KBM-7 (cell line): ENCODE results near the gene SLCO2A1.
"Not testable (repeated sequence)": the region's sequence is repeated elsewhere in the genome, so short reads cannot be mapped to it uniquely, and the experiment has no call there.

Source experiments
- DNase-seq: peaks from one replicate; pipeline ENCODE4 v3.0.0-alpha.2; 2015
- in situ Hi-C: fragments of 300-500 bp; cut with MboI; formaldehyde crosslinking; loops from 2 replicates; pipeline ENCODE4 v1.14.3; 2020; ENCODE audit warnings: low sequenced_read_pairs, low pct_unique_long_range_greater_than_20kb, mixed read lengths

The SLCO2A1 gene

DNA sequence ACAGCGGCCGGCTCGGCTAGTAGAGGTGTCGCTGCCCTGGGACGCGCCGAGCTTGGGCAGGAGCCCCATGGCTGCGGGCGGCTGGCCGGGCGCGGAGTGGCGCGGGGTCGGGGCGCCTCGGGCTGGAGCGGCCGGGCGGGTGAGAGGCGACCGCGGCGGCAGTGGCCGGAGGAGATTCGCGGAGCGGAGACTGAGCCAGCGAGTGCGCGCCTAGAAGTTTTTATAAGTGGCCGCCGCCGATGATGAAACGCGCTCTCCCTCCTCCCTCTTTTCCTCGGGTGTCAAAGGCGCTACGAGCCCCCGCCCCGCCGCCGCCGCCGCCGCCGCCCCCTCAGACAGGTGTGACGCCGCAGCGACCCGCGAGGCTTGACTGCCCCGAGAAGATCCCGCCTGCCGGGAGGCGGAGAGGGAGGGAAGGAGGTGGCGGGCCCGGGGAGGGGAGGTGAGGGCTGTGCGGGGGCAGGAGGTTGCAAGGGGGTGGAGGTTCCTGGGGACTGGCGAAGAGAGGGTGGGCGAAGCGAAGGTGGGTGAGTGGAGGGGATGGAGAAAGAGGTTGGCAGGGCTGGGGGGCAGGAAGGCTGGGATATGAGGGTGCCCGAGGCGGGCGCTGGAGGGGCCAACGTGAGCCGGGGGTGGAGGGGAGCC lies at the start of gene SLCO2A1:
Gene SLCO2A1 (minus strand): TSS at position 192 of the 645 bp plus-strand sequence. CDS start 123 bp downstream, at position 69.
- in situ Hi-C loops, result no loop called here
- peak; percentile 7 for DNase-seq

DNA sequence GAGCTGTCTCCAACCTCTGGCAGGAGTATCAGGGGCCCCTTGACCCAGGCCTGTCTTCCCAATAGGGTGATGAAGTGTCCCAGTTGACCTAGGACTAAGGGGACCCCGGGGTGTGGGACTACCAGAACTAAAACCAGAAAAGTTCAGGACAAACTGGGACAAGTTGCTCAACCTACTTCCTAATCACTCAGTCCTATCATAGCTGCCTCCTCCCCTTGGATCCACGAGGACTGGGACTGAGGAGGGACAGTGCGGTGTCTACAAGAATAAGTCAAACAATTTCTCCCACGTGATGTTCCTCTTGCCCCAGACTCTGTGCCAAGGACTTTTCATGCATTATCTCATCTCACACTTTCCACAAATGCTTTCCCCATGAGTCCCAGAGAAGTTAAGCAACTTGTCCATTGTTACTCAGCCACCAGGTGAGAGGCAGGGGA lies 49.4 kb upstream of the SLCO2A1 start:
- no peak for DNase-seq
- in situ Hi-C loops, result no loop called here

DNA sequence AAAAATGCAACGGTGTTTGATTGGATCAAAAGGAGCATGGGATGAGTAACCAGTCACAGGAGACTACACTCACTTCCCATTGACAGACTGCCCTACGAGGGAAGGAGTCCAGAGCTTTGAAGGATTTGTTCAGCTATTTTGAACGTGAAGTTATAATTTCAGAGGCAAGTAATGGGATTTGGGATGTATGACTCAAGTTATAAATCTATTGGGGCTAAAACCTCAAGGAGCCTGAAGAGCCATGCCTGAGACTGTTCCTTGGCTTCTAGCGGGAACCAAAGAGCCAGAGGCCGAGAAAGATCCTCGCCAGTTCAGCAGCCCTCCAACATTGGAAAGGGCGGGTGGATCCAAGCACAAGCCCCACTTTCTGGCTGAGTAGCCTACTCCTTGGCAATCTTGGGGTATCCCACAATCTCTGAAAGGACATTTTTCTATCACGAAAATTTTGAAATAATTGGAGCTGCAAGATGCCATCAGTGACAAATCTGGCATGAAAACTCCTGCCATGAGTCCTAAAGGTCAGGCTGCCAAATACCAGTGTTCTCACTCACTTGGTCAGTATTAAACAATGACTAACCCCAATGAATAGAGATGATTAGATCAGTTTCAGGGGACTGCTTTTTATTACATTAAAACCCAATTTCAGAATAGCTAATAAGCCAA lies 48.6 kb upstream of the SLCO2A1 start:
- no peak for DNase-seq
- in situ Hi-C loops, result no loop called here

DNA sequence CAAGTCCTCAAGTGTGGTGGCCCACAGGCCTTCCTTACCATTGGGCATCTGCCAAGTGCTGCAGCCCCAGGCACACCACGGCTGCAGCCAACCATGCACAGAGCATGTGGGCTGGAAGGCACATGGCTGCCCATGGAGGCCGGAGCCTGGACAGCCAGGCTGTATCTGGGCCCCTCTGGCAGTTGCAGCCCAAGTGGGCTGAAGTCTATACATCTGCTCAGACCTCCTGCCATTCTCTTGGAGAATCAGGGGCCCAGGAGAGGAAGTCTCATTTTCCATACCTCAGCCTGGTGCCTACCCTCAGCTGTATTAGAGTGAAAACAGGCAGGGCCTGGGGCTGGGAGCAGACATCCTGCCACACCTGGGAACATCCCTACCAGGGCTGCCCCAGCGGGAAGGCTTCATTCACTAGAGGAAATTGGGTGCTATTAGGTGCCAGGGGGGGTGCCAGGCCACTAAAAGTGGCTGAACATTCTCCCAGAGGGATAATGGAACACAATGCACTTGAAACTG lies 48.0 kb upstream of the SLCO2A1 start:
- DNase-seq, result no peak
- in situ Hi-C loops, result no loop called here

DNA sequence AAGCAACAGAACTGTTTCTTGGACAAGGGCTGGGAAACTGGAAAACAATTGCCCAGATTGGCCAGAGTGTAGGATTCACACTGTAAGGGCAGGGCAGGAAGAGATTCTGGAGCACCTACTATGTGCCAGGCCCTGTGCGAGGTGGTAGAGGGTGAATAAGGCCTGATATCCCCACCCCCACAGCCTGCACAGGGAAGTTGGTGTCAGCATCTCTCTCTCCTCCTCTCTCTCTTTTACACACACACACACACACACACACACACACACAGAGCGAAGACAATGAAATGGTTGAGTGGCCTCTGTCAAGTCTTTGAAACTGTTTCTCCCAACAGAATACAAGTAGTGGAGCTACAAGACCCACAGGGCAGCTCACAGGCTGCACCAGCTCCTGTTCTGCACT lies 47.1 kb upstream of the SLCO2A1 start:
- in situ Hi-C loops, result no loop called here

DNA sequence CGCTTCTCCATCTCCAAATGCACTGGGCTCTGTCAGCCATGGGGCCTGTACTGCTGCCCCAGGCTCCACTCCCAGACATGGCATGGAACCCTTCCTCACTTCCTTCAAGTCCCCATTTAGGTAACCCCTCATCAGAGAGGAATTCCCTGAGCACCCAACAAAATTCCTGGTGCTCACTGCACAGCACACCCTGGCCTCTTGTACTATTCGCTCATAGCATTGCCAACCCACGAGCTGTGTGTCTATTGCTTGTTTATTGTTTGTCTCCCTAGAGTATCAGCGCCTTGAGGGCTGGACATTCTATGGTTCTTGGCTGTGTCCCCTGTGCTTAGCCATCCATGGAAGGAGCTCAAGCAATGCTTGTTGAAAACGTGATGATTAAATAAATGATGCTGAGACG lies 46.1 kb upstream of the SLCO2A1 start:
- in situ Hi-C loops, result no loop called here
- no peak for DNase-seq

More for the DNA sequence above, 47.1 kb upstream of the SLCO2A1 start:
- no peak for DNase-seq

DNA sequence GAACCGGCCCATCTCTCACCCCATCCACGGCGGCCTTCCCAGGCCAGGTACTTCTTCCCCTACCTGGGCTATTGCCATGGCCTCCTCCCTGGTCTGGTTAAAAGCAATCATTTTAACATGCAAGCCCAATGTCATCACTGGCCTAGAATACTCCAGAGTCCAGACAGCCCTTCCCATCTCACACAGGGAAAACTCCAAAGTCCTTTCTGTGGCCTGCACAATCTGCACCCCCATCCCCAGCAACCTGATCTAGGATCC lies 45.8 kb upstream of the SLCO2A1 start:
- in situ Hi-C loops, result no loop called here
- DNase-seq, result no peak

DNA sequence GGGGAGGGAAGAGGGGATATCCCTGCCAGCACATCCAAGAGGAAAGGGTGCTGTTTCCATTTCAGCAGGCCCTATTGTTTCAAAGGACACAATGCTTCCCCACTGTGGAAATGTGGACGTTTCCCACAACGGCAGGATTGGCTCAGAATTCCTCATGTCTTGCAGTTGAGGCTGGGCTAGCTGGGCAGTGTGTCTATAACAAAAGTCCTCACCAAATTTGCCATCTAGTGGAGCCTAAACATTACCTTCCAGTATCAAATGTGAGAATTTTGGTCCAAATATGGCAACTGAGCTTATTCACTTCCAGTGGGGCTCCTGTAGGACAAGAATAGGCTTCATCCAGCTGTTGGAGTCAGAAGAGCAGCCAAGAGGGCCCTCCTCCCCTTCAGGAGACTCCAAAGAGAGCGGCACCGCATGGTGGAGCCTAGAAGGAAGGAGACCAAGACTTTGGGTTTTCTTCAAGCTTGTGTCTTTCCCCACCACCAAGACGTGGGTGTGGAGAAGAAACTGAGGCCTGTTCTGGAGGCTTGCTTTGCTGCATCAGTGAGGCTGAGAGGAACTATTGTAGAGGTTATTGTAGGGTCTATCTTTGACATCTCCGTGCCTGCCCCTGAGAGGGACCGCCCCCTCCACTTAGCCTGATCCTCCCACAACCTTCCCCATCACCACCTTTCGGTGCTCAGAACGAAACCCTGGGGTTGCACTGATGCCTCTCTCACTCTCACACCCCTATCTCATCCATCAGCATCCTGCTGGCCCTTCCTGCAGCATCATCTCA lies 45.3 kb upstream of the SLCO2A1 start:
- in situ Hi-C loops, result no loop called here
- no peak for DNase-seq

DNA sequence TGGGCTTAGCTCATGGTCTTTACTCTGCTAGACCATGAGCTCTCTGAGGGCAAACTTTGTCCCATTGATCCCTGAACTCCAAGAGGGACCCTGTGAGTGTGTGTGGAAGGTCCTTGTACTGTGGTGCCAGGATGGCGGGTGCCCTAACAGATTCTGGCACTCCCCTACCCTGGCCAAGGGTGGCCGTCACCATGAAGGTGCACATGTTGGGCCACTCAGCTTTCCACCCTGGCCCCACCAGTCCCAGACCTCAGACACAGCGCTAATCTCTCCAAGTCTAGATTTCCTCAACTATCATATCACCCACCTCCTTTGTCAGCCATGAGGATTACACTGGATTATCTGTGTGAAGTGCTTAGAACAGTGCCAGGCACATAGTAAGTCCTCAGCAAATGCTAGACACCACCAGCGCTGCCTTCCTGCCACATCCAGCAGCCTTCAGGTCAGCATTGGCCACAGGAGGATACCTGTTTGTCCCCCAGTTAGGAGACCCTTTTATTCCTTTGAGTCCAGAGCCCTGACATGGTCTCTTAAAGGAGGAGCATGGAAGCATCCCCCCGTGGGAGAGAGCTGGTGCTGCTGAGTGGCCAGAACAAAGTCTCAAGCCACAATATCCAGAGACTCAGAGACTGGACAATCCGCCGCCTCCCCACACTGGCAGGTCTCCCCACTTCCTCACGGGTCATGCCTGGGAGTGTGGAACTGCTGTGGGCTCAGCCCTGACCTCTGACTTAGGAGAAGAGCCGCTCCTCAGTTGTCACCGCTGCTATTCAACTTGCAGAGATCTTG lies 44.5 kb upstream of the SLCO2A1 start:
- in situ Hi-C loops, result no loop called here
- DNase-seq, result no peak

DNA sequence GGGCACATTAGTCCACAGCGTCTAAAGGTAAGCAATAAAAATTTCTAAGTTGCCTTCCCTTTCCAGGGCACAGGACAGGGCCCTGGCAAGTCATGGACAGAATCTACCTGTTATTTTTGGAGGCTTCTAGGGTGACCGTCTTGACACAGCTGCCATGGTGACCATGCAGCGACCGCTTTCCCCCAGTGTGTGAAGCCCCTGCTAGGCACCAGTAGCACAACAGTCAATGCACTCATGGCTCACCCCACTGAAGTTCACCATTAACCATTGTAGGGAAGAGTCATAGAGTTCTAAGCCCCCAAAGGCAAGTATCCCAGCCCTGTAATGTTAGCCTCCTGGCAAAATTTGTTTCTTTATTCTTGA lies 43.8 kb upstream of the SLCO2A1 start:
- in situ Hi-C loops, result no loop called here
- DNase-seq, result no peak

DNA sequence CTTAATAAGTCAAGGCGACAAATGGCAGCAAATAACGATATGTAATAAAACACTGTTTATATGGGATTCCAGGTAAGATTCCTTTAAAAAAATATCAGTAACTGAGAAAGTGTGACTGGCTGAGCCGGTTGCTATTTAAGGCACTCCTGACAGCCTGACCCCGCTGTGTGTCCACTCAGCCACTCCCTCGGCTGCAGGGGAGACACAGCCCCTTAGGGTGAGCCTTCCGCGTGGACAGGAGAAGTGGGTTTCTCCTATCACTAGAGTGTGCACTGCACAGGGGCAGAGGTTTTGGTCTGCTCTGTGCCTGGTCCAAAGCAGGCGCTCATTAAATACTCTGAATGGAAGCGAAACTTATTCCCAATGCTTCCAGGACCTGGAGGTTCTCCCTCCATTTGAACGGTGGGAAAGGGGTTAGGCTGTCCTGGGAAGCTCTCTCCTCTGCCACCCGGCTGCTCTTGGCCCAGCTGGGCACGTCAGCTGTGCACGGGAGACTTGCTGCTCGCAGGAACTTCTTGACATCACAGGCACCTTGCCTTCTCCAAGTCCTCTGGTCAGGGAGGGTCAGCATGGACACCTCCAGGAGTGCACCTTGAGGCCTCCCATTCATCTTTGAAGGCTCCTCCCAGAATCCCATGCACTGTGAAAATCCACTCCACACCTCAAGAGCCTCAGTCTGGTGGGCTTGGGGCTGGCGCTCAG lies 43.3 kb upstream of the SLCO2A1 start:
- in situ Hi-C loops, result no loop called here
- no peak for DNase-seq

DNA sequence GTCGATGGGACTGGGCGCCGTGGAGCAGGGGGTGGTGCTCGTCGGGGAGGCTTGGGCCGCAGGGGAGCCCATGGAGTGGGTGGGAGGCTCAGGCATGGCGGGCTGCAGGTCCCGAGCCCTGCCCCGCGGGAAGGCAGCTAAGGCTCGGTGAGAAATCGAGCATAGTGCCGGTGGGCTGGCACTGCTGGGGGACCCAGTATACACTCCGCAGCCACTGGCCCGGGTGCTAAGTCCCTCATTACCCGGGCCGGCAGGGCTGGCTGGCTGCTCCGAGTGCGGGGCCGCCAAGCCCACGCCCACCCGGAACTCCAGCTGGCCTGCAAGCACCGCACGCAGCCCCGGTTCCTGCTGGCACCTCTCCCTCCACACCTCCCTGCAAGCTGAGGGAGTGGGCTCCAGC lies 40.6 kb upstream of the SLCO2A1 start:
- in situ Hi-C loops, DNase-seq: not testable (repeated sequence)

DNA sequence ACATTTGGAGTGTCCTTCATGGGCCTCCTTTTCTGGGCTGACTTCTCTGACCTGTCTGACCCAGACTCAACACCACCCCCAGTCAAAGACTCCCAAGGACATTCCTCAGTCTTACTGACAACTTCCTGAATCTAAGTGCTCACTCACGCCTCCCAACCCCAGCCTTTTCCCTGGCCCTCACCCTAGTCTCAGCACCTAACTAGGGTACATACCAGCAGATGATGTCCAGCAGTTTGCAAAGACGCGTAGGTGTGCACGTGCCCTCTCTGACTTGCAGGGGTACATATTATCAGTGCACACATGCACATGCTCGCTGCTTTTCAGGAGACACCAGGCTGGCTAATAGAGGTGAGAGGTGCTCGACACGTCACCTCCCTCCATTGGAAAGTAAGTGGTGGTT lies 38.7 kb upstream of the SLCO2A1 start:
- no peak for DNase-seq
- in situ Hi-C loops, result no loop called here

DNA sequence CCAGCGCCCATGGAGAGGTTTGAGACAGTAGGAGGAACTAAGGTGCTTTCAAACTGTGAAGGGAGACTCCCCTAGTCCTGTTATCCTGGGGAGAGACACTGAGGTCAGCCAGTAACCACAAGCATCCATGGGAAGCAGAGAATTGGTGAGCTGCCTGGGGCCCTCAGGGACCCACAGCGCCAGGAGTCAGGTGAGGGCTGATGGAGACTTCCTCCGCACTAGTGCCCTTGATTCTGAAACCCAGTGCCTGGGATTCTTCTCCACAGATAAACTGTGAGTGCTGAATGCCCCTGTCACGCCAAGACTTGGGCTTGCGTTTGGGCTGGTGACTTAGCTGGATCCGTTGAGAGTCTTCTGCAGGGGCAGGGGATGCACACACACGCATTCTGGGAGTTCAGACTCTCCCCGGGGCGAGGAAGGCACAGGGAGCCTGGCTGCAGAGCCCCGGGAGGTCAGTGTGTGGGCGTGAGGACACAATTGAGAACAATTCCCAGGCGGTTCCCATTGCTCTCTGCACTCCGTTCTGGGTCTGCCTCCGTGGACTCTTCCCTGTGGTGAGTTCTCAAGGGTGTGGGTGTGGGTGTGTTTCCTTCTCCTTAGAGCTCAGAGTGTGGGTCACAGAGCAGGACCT lies 37.9 kb upstream of the SLCO2A1 start:
- in situ Hi-C loops, result no loop called here
- no peak for DNase-seq

DNA sequence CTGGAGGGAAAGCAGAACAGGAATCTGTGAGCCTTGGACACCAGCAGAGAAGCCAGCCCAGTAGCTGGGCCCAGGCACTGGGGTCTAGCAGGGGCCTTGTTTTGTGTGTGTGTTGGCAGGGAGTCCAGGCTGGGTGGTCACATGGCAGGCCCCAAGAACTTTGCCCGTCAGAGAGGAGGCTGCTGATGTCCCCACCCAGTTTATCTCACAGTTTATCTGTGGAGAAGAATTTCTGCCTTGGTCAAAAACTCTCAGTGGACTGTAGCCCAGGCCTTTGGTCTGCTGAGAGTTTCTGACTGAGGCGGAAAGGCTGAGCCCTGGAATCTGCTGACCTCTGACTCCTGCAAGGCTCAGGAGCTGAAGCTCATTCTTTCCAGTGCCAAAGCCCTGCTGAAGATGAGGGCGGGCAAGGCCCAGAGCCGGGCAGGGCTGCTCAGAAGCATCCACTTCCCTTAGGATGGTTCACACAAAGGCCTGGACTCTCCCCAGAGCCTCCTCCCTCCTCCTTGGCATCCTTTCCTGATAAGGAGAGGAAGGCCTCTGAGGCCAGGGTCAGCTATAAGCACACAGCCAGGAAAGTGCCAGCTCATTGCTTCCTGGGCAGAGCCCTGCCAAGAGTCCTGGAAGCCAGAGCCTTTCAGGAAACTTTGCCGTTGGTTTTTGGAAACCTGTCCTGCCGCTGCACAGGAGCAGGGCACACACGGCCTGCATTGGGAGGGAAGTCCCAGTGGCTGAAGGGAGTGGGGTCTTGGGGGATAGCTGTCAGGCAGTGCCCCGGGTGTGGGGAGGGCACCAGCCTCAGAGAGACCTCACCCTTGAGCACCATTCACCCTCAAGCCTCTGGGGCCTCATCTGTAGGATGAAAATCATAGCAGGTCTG lies 37.2 kb upstream of the SLCO2A1 start:
- no peak for DNase-seq
- in situ Hi-C loops, result no loop called here

DNA sequence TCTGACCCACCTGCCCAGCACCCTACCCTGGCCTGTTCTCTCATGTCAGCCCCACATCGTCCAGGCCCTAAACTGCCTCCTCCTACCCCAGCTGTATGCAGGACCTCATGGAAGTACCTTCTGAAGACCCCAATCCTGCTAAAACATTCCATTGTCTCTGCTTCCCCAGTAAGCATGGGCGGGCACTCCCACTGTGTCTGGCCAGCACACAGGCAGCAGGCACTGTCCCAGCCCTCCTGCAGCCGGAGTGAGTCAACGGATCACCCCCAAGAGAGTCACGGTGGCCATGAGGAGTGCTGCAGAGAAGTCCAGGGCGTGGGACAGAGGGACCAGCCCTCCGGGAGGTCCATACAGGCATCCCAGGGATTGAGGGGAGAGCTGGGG lies 36.4 kb upstream of the SLCO2A1 start:
- no peak for DNase-seq
- in situ Hi-C loops, result no loop called here

DNA sequence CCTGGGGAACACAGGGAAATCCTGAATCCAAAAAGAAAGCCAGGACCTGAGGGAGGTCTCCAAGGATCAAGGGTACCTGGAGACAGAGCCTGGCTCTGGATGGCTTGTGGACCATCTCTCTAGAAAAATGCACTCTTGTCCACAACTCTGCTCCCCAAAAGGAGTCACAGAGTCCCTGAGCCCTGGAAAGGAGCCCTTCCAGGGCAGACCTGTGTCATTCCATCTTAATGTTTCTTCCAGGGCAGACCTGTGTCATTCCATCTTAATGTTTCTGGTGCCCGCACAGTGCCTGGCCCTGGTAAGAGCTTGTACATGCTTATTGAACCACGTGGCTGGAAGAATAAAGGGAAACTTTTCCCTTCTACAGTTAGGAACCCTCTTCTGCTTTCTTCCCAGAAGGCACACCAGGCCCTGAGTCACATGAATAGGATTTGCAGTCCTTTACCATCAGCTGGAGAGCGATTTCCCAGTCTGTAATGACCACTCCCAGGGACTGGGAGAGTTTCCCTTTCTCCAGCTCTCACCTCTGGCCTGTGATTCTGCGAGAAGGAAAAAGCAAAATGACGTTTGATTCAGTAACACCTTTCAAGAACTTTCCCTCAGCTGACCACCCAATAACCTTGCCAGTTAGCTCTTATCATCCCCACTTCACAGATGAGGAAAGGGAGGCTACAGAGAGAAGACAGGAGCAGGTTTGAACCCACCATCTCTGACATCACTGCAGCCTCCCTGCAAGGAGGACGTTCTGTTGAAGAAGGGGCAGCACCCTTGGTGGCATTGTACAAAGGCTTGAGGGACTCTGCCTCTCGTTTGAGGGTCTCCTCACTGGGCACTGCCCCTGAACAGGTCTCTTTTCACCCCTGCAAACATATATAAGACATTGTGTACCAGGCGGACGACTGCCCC lies 35.8 kb upstream of the SLCO2A1 start:
- in situ Hi-C loops, result no loop called here
- no peak for DNase-seq
